GM10847 (cell line): ENCODE data around the gene EPC2.

ENCODE experiments used
- POLR2A ChIP-seq: IDR thresholded peaks from 2 replicates; pipeline ENCODE4 v1.6.1; 2011; ENCODE audit not compliant: insufficient read length; ENCODE audit errors: extremely low read depth

Gene EPC2, protein sequence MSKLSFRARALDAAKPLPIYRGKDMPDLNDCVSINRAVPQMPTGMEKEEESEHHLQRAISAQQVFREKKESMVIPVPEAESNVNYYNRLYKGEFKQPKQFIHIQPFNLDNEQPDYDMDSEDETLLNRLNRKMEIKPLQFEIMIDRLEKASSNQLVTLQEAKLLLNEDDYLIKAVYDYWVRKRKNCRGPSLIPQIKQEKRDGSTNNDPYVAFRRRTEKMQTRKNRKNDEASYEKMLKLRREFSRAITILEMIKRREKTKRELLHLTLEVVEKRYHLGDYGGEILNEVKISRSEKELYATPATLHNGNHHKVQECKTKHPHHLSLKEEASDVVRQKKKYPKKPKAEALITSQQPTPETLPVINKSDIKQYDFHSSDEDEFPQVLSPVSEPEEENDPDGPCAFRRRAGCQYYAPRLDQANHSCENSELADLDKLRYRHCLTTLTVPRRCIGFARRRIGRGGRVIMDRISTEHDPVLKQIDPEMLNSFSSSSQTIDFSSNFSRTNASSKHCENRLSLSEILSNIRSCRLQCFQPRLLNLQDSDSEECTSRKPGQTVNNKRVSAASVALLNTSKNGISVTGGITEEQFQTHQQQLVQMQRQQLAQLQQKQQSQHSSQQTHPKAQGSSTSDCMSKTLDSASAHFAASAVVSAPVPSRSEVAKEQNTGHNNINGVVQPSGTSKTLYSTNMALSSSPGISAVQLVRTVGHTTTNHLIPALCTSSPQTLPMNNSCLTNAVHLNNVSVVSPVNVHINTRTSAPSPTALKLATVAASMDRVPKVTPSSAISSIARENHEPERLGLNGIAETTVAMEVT

DNA sequence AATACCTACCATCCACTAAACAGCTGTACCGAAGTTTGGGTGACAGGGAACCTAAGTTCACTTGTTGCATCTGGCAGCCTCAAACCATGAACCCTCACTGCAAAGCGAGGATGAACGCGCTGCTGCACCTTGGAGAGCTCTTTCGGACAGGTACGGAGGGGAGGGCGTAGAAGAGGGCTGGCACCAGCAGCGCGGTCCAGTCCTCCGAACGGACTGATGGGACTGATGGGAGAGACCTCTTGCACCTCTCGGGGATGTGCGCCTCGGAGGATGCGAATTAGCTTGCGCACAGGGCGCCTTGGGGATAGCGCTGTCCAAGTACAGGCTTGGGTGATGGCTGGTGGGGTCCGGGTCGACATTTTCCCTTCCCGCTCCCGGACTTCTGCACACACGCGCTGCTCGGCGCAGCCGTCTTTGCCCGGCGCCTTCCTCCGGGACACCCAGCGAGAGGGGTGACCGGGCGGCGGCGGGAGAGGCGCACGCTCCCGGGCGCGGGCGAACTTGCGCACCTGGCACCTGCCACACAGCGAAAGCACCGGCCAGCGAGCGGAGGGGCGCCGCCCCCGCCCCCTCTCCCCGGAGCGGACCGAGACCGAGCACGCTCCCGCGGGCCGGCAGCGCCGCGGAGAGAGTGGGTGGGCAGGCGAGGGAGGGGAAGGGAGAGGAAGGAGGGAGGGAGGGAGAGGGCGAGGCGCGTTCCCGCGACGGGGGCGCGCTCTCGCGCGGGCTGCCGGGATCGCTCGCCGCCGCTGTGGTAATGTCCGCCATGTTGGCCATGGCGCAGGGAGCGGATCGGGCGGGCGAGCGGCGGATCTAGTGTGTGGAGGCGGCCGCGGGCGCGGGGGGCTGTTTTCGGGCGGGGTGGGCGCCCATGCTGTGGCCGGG, at the start of gene EPC2:
EPC2 (plus strand) TSS at position 754 of the 885 bp plus-strand sequence. CDS start 267 bp downstream, outside the sequence.
- TF ChIP-seq POLR2A: peak; percentile 76

DNA sequence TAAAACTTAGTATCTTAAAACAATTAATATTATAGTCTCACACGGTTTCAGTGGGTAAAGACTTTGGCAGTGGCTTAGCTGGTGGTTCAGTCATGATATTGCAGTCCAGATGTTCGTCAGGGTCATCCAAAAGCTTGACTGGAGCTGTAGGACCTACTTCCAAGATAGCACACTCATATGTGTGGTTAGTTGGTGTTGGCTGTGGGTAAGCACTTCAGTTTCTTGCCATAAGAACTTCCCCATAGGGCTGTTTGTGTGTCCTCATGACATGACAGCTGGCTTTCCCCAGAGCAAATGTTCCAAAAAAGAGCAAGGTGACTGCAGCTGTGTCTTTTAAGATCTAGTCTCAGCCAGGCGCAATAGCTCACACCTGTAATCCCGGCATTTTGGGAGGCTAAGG, 48.5 kb upstream of the EPC2 start:
- TF ChIP-seq POLR2A: no peak

DNA sequence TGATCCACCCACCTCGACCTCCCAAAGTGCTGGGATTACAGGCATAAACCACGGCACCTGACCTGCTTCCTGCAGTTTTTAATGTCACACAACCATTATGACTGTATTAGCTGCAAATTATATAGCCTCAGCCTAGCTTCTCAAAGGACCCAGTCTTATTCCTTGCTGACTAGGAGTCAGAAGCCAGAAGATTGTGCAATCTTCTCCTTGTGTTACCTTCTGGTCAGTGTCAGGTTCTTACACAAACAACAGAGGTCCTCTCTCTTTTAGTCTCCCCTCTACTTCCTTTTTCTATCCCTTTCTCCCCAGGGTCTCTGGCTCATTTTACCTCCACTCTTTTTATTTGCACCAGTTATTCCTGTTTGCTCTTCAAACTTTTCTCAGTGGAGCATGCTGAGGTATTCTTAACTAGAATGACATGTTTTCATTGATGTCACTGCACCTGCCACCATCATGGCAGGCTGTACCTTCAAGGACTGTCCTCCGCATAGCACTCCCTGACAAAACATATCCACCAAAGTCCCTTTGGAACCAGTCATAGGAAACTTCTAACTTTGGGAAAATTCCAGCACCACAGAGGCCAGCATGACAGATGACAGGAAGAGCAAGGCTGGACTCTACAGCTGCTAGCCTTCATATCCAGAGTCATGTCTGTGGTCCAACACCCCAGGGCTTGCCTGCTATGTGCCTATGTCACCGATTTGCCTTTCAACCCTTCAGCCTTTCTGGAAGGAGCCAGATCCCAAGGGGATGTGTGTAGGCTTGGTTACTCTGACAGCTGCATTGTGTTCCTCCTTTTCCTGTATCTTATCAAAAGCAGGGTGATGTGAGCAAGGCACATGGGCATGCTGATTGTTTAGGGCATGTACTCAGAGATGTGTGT, 45.2 kb upstream of the EPC2 start:
- TF ChIP-seq POLR2A: no peak

DNA sequence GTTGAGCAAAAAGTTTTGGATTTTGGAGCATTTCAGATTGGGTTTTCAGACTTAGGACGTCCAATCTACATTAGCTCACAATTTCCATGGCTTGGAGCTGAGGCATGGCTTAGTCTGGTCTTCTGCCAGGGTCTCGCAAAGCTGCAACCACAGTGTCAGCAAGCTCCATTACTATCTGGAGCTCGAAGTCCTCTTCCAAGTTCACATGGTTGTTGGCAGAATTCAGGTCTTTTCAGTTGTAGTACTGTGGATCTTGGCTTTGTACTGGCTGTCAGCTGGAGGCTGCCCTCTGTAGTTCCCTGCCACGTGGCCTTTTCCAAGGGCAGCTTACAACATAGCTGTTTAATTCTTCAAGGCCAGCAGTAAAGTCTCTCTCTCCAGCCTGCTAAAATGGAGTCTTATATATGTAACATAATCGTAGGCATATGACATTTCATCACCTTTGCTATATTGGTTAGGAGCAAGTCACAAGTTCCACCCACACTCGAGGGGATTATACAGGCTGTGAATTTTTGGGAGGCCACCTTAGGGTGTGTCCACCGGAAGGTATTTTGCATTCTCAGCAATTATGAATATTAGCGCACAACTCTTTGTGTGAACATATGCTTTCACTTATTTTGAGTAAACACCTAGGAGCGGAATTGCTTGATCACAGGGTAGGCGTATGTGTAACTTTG, 41.5 kb upstream of the EPC2 start:
- no peak for TF ChIP-seq POLR2A

DNA sequence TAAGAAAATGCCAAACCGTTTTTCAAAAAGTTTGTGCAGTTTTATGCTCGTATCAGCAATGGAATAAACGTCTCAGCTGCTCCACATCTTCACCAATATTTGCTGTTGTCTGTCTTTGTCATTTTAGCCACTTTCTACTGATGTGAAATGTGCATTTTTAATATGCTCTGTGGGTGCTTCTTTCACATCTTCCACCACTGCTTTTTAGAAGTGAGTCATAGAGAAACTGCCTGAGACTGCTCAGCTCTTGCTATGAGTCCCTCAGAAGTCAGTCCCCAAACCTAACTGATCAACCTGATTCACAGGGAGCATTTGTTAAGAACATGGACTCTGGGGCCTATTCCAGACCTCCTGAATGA, 41.0 kb upstream of the EPC2 start:
- no peak for TF ChIP-seq POLR2A

DNA sequence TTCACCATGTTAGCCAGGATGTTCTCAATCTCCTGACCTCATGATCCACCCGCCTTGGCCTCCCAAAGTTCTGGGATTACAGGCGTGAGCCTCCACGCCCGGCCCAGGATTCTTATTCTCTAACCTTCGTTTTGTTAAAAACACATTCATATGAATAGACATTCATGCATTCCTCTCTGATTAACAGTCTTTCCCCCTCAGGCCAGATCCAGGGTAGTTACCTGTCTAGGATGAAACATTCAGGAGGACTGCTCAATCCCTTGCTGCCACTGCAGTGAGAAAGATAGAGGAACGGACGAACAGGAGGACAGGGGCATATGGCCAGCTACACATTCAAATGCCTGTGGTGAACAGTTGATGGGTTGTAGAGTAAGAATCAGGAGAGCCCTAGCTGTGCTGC, 39.6 kb upstream of the EPC2 start:
- TF ChIP-seq POLR2A: no peak

DNA sequence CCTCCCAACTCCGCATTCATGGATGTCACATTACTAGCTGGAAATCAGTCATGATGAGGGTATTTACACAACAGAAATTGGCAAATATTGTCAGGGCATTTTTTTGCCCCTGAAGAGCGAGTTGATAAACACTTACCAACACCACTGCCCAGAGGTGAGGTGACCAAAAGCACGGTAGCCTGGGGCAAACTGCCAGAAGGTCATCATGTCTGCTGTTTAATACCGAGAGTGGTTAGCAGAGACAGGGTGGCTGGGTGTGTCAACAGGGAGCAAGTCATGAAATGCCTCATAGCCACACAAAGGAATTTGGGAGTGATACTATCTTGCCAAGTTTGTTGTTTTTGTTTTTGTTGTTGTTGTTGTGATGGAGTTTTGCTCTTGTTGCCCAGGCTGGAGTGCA, 37.0 kb upstream of the EPC2 start:
- TF ChIP-seq POLR2A: no peak

DNA sequence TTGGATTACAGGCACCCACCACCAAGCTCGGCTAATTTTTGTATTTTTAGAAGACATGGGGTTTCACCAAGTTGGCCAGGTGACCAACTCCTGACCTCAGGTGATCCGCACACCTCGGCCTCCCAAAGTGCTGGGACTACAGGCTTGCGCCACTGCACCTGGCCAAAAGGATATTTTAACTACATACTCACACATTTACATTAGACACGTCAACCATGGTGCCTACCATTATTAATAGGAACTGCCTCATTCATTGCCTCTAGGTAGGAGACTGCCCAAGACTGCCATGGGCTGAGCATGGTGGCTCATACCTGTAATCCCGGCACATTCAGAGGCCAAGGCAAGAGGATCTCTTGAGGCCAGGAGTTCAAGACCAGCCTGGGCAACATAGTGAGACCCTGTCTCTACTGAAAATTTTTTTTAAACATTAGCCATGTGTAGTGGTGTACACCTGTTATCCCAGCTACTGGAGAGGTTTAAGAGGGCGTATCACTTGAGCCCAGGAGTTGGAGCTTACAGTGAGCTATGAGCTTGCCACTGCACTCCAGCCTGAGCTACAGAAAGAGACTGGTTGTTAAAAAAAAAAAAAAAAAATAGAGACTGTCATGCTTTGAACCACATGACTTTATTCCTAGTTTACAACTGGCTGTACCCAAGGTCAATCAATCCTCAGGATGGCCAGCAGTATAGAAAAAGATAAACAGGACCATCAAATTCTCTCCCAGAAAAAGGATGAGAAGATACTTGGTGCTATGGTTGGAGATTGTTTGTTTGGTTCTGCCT, 31.1 kb upstream of the EPC2 start:
- TF ChIP-seq POLR2A: no peak

DNA sequence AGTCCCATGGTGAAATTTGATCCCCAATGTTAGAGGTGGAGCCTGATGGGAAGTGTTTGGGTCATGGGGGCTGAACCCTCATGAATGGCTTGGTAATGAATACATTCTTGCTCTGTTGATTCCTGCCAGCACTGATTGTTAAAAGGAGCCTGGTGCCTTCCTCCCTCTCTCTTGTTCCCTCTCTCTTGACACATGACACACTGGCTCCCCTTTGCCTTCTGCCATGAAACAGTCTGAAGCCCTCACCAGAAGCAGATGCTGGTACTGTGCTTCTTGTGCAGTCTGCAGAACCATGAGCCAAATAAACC, 30.6 kb upstream of the EPC2 start:
- TF ChIP-seq POLR2A: no peak

DNA sequence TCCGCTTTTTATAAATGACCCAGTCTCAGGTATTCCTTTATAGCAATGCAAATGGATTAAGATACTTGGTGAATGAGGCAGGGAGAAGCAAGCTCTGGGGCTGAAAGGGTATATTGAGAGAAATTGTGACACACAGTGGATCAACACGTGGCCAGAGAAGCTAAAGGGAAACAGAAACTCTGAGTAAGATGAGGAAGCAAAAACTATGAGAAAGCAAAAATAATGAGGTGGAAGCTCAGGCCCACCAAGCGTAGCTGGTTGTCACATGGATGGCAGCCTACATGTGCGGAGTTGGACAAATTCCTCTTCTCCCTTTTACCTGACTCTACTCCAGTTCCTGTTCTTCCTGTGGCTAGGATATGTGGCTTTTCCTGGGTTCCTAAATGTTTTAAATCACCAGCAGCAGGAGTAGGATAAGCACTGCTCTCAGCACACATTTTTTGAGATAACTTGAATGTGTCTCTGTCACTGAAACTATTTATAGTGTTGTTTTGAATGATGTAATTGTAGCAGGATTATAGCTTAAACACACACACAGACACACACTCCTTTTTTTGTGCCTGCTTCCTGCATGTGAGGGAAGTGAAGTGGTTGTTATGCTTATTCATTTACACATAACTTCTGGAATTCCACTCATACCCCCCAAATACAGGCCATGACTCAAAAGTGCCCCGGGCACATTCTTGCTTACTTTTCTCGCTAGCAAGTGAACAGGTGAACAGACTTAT, 30.1 kb upstream of the EPC2 start:
- TF ChIP-seq POLR2A: no peak

DNA sequence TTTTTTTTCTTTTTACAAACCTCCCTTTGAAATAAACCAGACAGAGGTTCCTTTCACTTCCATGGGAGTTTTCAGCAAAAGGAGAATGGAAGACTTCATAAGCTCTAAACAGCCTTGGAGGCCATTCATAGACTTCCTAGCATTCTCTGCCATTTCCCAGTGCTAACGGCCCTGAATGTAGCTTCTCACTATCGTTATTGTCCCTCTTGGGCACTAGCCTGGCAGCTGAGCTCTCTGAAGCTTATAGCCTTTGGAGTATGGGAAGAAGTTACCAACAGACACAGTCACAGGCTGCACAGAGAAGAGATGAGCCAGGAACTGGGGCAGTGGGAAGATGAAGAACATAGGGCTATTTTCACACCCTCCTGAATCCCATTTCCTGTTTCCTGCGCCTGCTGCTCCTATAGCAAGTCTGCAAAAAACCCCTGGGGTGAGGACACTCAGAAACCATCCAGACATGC, 29.1 kb upstream of the EPC2 start:
- no peak for TF ChIP-seq POLR2A

DNA sequence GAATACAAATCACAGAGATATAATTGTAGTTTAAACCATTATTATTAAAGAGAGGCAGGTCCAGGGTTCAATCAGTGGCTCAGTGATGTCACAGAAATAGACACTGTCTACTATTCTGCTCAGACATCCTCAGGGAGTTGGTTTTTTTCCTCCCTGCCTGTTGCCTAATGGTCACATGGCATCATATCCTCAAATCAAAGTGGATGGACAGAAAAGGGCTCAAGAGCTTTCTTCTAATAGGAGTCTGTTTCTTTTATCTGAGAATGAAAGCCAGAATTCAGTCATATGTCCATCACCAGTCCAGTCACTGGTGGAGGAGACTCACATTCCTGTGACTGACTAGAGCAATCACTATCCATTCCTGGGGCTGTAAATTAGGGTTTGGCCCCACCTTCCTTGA, 27.9 kb upstream of the EPC2 start:
- TF ChIP-seq POLR2A: no peak

DNA sequence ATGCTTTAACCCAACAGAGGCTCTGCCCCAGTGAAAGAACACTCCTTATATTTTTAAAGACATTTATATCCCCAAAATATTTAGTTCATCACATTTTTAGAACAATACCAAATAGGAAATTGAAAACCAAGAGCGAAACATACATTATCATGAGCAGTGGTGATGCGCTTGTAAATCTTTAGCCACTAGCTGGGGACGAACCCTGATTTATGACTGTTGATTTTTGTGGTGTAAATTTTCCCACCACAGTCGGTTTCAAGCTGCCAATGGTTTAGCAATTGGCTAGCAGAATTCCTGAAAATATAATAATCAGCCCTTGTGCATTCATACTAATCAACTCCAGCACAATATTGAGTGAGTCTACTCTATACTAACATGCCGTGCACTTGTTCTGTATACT, 27.3 kb upstream of the EPC2 start:
- TF ChIP-seq POLR2A: no peak
